Keratinocyte (primary cell): ENCODE measurements around the gene CDH18.

Source experiments
- CTCF ChIP-seq, 3 experiments: IDR thresholded peaks in 1 of 3; conservative IDR thresholded peaks in 1 of 3; optimal IDR thresholded peaks in 1 of 3; 2 replicates in 2 of 3; 3 replicates in 1 of 3; pipeline versions ENCODE3 to v1.5.1; 2011; ENCODE audit warnings: low read length in 3 of 3, mild to moderate bottlenecking in 3 of 3, moderate library complexity in 2 of 3, control low read depth in 1 of 3, inconsistent platforms in 1 of 3; ENCODE audit not compliant: insufficient read depth in 2 of 3; ENCODE audit errors: extremely low read depth in 1 of 3
- EZH2 ChIP-seq: IDR thresholded peaks from one replicate; pipeline ENCODE4 v1.6.1; 2012; ENCODE audit warnings: inconsistent platforms, mild to moderate bottlenecking, low read length, moderate library complexity

- TF ChIP-seq CTCF (optimal IDR thresholded peaks at IDR 0.05 in 1 of 3, IDR thresholded peaks at IDR 0.05 in 1 of 3, conservative IDR thresholded peaks at IDR 0.05 in 1 of 3; ENCODE audit: extremely low read depth in 1 of 3, insufficient read depth in 2 of 3, low read length in 3 of 3), result no peak
- no peak for TF ChIP-seq EZH2
These were observed 132.5 kb downstream of the CDH18 start for GRCh38 chr5:19855453-19855852.
